ENCODE results near the gene DHX16. TPM values are rescaled to one million over a fixed set of nuclear protein-coding genes. Genes with fewer than 3 reads are reported as not detected.

DHX16 gene
- total RNA-seq, 4 donors from 2014 or later, result 25.8 to 36.2 (median 31.4) TPM

DNA sequence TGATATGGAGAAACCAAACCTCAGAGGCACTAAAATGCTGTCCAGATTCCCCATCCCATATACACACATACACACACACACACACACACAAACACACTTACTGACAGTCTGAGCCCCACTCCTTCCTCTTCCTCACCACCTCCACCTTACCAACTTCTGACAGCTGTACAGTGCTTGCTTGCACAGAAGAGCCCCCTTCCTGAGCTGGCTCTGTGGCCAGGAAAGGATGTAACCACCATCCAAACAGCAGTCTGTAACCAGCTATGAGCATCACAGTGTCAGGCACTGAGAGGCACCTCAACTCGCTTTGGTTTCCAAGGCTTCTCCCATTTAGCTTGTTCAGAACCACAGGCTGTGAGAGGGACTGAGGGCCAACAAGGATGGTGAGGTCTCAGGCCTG, 31.8 kb downstream of the DHX16 start:
- Histone ChIP-seq H3K27ac (no peak overlapping the region), H3K4me1 (peaks cover 0 to 5% (median 0%) of the 10 kb centered on the region in 3 donors), H3K9me3 (no peaks in the 10 kb centered on the region), H3K27me3 (no peaks in the 10 kb centered on the region), H3K4me3 (no peak overlapping the region), H3K36me3 (peaks cover 0 to 86% of the 10 kb centered on the region in 2 donors)
- no peak for TF ChIP-seq CTCF (IDR thresholded peaks at IDR 0.05)
- no peak for TF ChIP-seq POLR2A (IDR thresholded peaks at IDR 0.05)
- no peak for TF ChIP-seq POLR2AphosphoS5 (IDR thresholded peaks at IDR 0.05)
- no peak for TF ChIP-seq EP300 (IDR thresholded peaks at IDR 0.05)
- WGBS, 2 donors (ENCODE audit: low coverage in 1 of 2), result no CpG with 5 or more reads among the region's 1 CpG
- no peak for ATAC-seq

DNA sequence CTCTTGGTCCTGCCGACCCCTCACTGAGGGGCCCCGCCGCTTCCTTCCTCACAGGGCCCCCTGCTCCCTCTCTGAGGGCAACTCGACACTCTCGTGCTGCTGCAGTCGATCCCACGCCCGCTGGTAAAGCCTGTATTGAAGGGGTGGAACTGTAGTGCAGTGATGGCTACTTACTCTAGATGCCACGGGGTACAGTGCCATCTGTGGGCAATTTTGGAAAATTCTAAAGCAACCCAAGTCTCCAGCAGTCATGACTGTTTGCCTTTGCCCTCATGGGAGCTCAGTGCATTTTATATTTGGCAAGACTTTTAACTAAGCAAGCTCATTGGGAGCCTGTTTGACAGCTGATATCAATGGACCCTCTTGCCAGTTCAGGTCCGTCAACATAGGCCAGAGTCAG, 32.3 kb downstream of the DHX16 start:
- H3K9me3 ChIP-seq, result no peaks in the 10 kb centered on the region
- ATAC-seq, result no peak
- no peaks in the 10 kb centered on the region for H3K27me3 ChIP-seq
- WGBS, 2 donors (ENCODE audit: low coverage in 1 of 2), result 60 to 71% methylated on average over 1 to 3 of the region's 10 CpGs
- no peaks in the 10 kb centered on the region for H3K4me1 ChIP-seq
- H3K4me3 ChIP-seq, result no peak overlapping the region
- H3K36me3 ChIP-seq, result peaks cover 0 to 81% of the 10 kb centered on the region in 2 donors
- TF ChIP-seq POLR2A (IDR thresholded peaks at IDR 0.05) (no peak), POLR2AphosphoS5 (IDR thresholded peaks at IDR 0.05) (no peak), EP300 (IDR thresholded peaks at IDR 0.05) (no peak), CTCF (IDR thresholded peaks at IDR 0.05) (no peak)
- no peak overlapping the region for H3K27ac ChIP-seq

GRCh38 chr6:30635834-30636233, 37.0 kb downstream of the DHX16 start:
- H3K36me3 ChIP-seq, result peaks cover 0 to 65% of the 10 kb centered on the region in 2 donors
- 100% methylated on average over 3 of the region's 3 CpGs; no CpG with 5 or more reads in 1 of the 2 donors for whole genome bisulfite sequencing, 2 donors (ENCODE audit: low coverage in 1 of 2)
- H3K4me3 ChIP-seq, result no peak overlapping the region
- H3K27ac ChIP-seq, result no peak overlapping the region
- no peaks in the 10 kb centered on the region for H3K9me3 ChIP-seq
- no peak for ATAC-seq
- no peaks in the 10 kb centered on the region for H3K27me3 ChIP-seq
- H3K4me1 ChIP-seq, result no peaks in the 10 kb centered on the region
- TF ChIP-seq EP300 (IDR thresholded peaks at IDR 0.05), result no peak
- no peak for TF ChIP-seq CTCF (IDR thresholded peaks at IDR 0.05)
- no peak for TF ChIP-seq POLR2AphosphoS5 (IDR thresholded peaks at IDR 0.05)
- TF ChIP-seq POLR2A (IDR thresholded peaks at IDR 0.05), result no peak

- WGBS, 2 donors (ENCODE audit: low coverage in 1 of 2), result 1% methylated on average over 19 of the region's 36 CpGs; no CpG with 5 or more reads in 1 of the 2 donors
- Histone ChIP-seq H3K4me1 (peaks cover 0 to 21% (median 11%) of the 10 kb centered on the region in 3 donors), H3K27me3 (no peaks in the 10 kb centered on the region), H3K4me3 (peak within 1 kb of the TSS; percentile 23 to 61), H3K9me3 (no peaks in the 10 kb centered on the region), H3K36me3 (peaks cover 0 to 82% of the 10 kb centered on the region in 2 donors), H3K27ac (peak within 1 kb of the TSS; percentile 25 to 97 (median 90))
- ATAC-seq, result peak; percentile 98
- TF ChIP-seq CTCF (IDR thresholded peaks at IDR 0.05) (peak in 3 of 4 experiments; percentile 37 to 70 (median 58)), POLR2A (IDR thresholded peaks at IDR 0.05) (peak; percentile 32 to 47), POLR2AphosphoS5 (IDR thresholded peaks at IDR 0.05) (peak; percentile 82), EP300 (IDR thresholded peaks at IDR 0.05) (no peak)
These were observed 46.1 kb downstream of the DHX16 start, which contains the start of gene ATAT1 for GRCh38 chr6:30626484-30627366. ATAT1 (plus strand) TSS chr6:30626874.

Data from gastroesophageal sphincter (tissue), 4 donors.